Neural cell (in vitro differentiated cells): Measurements from ENCODE around the gene FAM184A. TPM values are rescaled to one million over a fixed set of nuclear protein-coding genes. Genes with fewer than 3 reads are reported as not detected.

Source experiments
- H2AFZ ChIP-seq: fragments of 200-600, 300-800 bp; sonication (generic), shearing (Covaris generic); 2 replicates; pipeline ENCODE4 v1.6.0; 2014; ENCODE audit warnings: low read depth, mild to moderate bottlenecking, antibody characterized with exemption, low read length, moderate library complexity
- H3F3A ChIP-seq: fragments of 200-600 bp; shearing (Covaris generic); 2 replicates; pipeline ENCODE4 v1.6.1; 2016; ENCODE audit warnings: mild to moderate bottlenecking, moderate library complexity, mixed read lengths, antibody characterized with exemption, low read length; ENCODE audit not compliant: insufficient read depth, poor library complexity, severe bottlenecking
- H3K27ac ChIP-seq: fragments of 200-600, 300-800 bp; sonication (generic), shearing (Covaris generic); 2 replicates; pipeline ENCODE4 v1.5.1; 2014; ENCODE audit warnings: mild to moderate bottlenecking, low read length, moderate library complexity
- H3K27me3 ChIP-seq: fragments of 300-800, 200-600 bp; sonication (generic), shearing (Covaris generic); 2 replicates; pipeline ENCODE4 v1.6.0; 2014; ENCODE audit warnings: mild to moderate bottlenecking, low read depth, low read length, moderate library complexity; ENCODE audit not compliant: insufficient read depth
- H3K36me3 ChIP-seq: fragments of 300-800, 200-600 bp; sonication (generic), shearing (Covaris generic); 2 replicates; pipeline ENCODE4 v1.5.1; 2014; ENCODE audit warnings: mild to moderate bottlenecking, antibody characterized with exemption, low read length, moderate library complexity; ENCODE audit not compliant: insufficient read depth
- H3K4me2 ChIP-seq: fragments of 300-800, 200-600 bp; sonication (generic), shearing (Covaris generic); 2 replicates; pipeline ENCODE4 v1.6.0; 2014; ENCODE audit warnings: mild to moderate bottlenecking, low read length
- H3K4me3 ChIP-seq: fragments of 300-800, 200-600 bp; sonication (generic), shearing (Covaris generic); 2 replicates; pipeline ENCODE4 v1.5.1; 2014; ENCODE audit warnings: mild to moderate bottlenecking, low read length, moderate library complexity
- H3K79me2 ChIP-seq: fragments of 200-600 bp; shearing (Covaris generic); replicated peaks from 2 replicates; pipeline ENCODE4 v1.6.0; 2014; ENCODE audit warnings: mild to moderate bottlenecking, low read length, moderate library complexity; ENCODE audit not compliant: insufficient read depth
- H3K9ac ChIP-seq: fragments of 300-800, 200-600 bp; sonication (generic), shearing (Covaris generic); 2 replicates; pipeline ENCODE4 v1.6.1; 2016; ENCODE audit warnings: mild to moderate bottlenecking, low read length, mixed read lengths
- H3K9me2 ChIP-seq: fragments of 200-600 bp; shearing (Covaris generic); 2 replicates; pipeline ENCODE4 v1.6.1; 2016; ENCODE audit warnings: mild to moderate bottlenecking, low read length, mixed read lengths; ENCODE audit not compliant: insufficient read depth
- H3K9me3 ChIP-seq: fragments of 200-600, 300-800 bp; sonication (generic), shearing (Covaris generic); 2 replicates; pipeline ENCODE4 v1.6.1; 2016; ENCODE audit warnings: mild to moderate bottlenecking, mixed run types, low read length, moderate library complexity, mixed read lengths
- H4K20me1 ChIP-seq: fragments of 200-600 bp; shearing (Covaris generic); 2 replicates; pipeline ENCODE4 v1.6.1; 2016; ENCODE audit warnings: mild to moderate bottlenecking, mixed run types; ENCODE audit not compliant: insufficient read depth
- EP300 ChIP-seq: fragments of 450-650 bp; conservative IDR thresholded peaks from 2 replicates; pipeline ENCODE4 v1.6.1; 2014; ENCODE audit warnings: antibody characterized with exemption, mild to moderate bottlenecking, moderate library complexity; ENCODE audit not compliant: poor library complexity, severe bottlenecking
- EZH2 ChIP-seq: fragments of 200-600, 300-800 bp; shearing (Covaris generic), sonication (generic); IDR thresholded peaks from 2 replicates; pipeline ENCODE4 v1.6.1; 2014; ENCODE audit warnings: antibody characterized with exemption, low read length, borderline replicate concordance, mild to moderate bottlenecking; ENCODE audit not compliant: insufficient read depth, poor library complexity, severe bottlenecking
- MXI1 ChIP-seq: fragments of 450-650 bp; conservative IDR thresholded peaks from 2 replicates; pipeline ENCODE4 v1.6.1; 2014; ENCODE audit warnings: antibody characterized with exemption, mild to moderate bottlenecking; ENCODE audit not compliant: poor library complexity, severe bottlenecking
- POLR2AphosphoS5 ChIP-seq: IDR thresholded peaks from 2 replicates; pipeline ENCODE4 v1.6.1; 2012
- RAD21 ChIP-seq: fragments of 450-650 bp; conservative IDR thresholded peaks from 2 replicates; pipeline ENCODE4 v1.6.1; 2014; ENCODE audit warnings: antibody characterized with exemption, mild to moderate bottlenecking, moderate library complexity
- SMC3 ChIP-seq: fragments of 450-650 bp; conservative IDR thresholded peaks from 2 replicates; pipeline ENCODE4 v1.6.1; 2014; ENCODE audit warnings: antibody characterized with exemption, mild to moderate bottlenecking, moderate library complexity; ENCODE audit not compliant: poor library complexity
- TAF1 ChIP-seq: IDR thresholded peaks from 2 replicates; pipeline ENCODE4 v1.6.1; 2012; ENCODE audit warnings: low read depth
- polyA minus RNA-seq: library from RNA; depleted of rRNA, polyadenylated mRNA; stranded (reverse); fragments of >200 nt; gene quantifications from 2 replicates; pipeline ENCODE4 v1.2.3, GENCODE V29; 2014
- polyA plus RNA-seq: library from polyadenylated mRNA; depleted of rRNA; stranded (reverse); fragments of >200 nt; gene quantifications from 2 replicates; pipeline ENCODE4 v1.2.3, GENCODE V29; 2014
- TF ChIP-seq, protein P1 (sequence below): fragments of 450-650 bp; IDR thresholded peaks from 2 replicates; pipeline ENCODE4 v1.5.1; 2014; ENCODE audit warnings: antibody characterized with exemption, mild to moderate bottlenecking, moderate library complexity; ENCODE audit not compliant: poor library complexity, severe bottlenecking
- TF ChIP-seq, protein P2 (sequence below): IDR thresholded peaks from 2 replicates; pipeline ENCODE4 v1.6.1; 2012; ENCODE audit warnings: borderline replicate concordance

FAM184A gene
- 41.9 and 47.5 TPM in 2 replicates for polyA plus RNA-seq
- 56.5 and 61.8 TPM in 2 replicates for polyA minus RNA-seq

DNA sequence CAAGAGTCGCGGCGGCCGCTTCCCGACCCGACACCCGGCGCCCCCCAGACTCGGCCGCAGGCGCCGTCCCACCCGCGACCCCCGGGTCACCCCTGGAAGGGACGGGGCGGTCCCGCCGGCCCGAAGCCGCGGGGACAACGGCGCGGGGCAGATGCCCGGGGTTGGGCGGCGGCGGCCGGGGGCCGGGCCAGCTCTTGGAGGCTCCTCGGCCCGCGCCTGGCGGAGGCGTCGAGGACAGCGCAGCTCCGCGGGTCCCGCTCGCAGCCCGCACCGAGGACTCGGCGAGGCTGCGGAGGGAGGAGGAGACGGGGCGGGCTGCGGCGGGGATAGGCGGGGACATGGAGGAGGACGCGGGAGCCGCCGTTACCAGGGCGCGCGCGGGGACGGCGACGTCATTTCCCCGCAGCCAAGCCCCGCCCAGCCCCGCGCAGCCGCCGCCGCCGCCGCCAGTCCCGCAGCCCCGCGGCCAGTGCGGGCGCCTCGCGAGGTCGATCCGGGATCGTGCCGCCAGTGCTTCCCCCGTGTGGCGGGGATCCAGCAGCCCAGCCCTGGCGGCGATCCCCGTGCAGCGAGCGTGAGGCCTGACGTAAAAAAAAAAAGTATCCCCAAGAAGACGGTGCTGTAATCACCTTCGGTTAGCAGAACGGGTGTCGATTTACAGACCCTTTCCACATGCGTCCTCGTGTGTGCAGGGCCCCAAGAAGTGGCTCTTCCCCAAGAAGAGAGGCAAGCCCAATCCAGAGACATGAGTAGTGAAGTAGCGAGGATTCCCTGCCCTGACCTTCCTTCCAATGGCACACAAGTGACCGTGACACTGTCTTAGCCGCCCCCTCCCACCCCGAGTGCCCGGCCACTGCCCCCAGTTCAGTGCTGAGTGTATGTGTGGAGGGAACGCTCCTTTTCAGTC lies at the start of gene FAM184A:
FAM184A (minus strand) TSS at position 289 of the 907 bp plus-strand sequence. CDS start 365 bp downstream, outside the sequence.
- no peaks in the 10 kb centered on the region for H3K27me3 ChIP-seq
- peak within 1 kb of the TSS; percentile 45 for H3K27ac ChIP-seq
- no peaks in the 10 kb centered on the region for H3F3A ChIP-seq
- peaks cover 3% of the 10 kb centered on the region for H3K9me3 ChIP-seq
- H3K79me2 ChIP-seq, result no peaks in the 10 kb centered on the region
- H4K20me1 ChIP-seq, result no peaks in the 10 kb centered on the region
- H3K9ac ChIP-seq, result peak within 1 kb of the TSS; percentile 70
- H3K9me2 ChIP-seq, result no peaks in the 10 kb centered on the region
- H2AFZ ChIP-seq, result peak within 1 kb of the TSS; percentile 58
- no peaks in the 10 kb centered on the region for H3K36me3 ChIP-seq
- H3K4me2 ChIP-seq, result peak within 1 kb of the TSS; percentile 90
- TF ChIP-seq EP300, result peak; percentile 25
- TF ChIP-seq, protein P1, sequence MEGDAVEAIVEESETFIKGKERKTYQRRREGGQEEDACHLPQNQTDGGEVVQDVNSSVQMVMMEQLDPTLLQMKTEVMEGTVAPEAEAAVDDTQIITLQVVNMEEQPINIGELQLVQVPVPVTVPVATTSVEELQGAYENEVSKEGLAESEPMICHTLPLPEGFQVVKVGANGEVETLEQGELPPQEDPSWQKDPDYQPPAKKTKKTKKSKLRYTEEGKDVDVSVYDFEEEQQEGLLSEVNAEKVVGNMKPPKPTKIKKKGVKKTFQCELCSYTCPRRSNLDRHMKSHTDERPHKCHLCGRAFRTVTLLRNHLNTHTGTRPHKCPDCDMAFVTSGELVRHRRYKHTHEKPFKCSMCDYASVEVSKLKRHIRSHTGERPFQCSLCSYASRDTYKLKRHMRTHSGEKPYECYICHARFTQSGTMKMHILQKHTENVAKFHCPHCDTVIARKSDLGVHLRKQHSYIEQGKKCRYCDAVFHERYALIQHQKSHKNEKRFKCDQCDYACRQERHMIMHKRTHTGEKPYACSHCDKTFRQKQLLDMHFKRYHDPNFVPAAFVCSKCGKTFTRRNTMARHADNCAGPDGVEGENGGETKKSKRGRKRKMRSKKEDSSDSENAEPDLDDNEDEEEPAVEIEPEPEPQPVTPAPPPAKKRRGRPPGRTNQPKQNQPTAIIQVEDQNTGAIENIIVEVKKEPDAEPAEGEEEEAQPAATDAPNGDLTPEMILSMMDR, result peak; percentile 84
- TF ChIP-seq RAD21, result peak; percentile 61
- no peak for TF ChIP-seq TAF1
- no peak for TF ChIP-seq EZH2
- TF ChIP-seq SMC3, result peak; percentile 70
- TF ChIP-seq MXI1, result peak; percentile 81
- peak; percentile 63 for TF ChIP-seq POLR2AphosphoS5
- peak within 1 kb of the TSS; percentile 85 for H3K4me3 ChIP-seq

DNA sequence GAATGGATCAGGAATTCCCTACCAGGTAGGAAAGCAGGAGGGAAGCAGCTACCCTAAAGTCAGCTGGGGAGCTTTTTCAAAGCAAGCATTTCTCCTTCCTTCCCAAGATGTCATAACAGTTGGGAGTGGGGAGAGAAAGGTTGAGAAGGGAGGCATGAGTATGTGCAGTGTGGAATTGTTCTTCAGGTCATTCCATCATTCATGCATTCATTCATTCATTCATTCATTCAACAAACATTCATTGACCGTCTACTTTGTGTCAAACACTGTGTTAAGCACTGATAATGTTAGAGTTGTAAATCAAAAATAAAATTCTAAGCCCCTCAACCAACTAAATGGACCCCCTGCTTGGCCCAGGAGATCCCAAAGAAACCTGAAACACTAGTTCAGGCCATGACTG lies 49.2 kb upstream of the FAM184A start:
- Histone ChIP-seq H3K9me3 (no peaks in the 10 kb centered on the region), H3K9ac (no peak overlapping the region), H3K4me2 (no peak overlapping the region), H3K36me3 (no peaks in the 10 kb centered on the region), H4K20me1 (no peaks in the 10 kb centered on the region), H3F3A (no peaks in the 10 kb centered on the region), H3K79me2 (no peaks in the 10 kb centered on the region), H3K4me3 (no peak overlapping the region), H2AFZ (no peak overlapping the region), H3K9me2 (no peaks in the 10 kb centered on the region), H3K27ac (no peak overlapping the region), H3K27me3 (no peaks in the 10 kb centered on the region)
- TF ChIP-seq POLR2AphosphoS5, result no peak
- no peak for TF ChIP-seq TAF1
- TF ChIP-seq MXI1, result no peak
- no peak for TF ChIP-seq RAD21
- TF ChIP-seq, protein P1, result no peak
- no peak for TF ChIP-seq EZH2
- no peak for TF ChIP-seq EP300
- TF ChIP-seq, protein P2, sequence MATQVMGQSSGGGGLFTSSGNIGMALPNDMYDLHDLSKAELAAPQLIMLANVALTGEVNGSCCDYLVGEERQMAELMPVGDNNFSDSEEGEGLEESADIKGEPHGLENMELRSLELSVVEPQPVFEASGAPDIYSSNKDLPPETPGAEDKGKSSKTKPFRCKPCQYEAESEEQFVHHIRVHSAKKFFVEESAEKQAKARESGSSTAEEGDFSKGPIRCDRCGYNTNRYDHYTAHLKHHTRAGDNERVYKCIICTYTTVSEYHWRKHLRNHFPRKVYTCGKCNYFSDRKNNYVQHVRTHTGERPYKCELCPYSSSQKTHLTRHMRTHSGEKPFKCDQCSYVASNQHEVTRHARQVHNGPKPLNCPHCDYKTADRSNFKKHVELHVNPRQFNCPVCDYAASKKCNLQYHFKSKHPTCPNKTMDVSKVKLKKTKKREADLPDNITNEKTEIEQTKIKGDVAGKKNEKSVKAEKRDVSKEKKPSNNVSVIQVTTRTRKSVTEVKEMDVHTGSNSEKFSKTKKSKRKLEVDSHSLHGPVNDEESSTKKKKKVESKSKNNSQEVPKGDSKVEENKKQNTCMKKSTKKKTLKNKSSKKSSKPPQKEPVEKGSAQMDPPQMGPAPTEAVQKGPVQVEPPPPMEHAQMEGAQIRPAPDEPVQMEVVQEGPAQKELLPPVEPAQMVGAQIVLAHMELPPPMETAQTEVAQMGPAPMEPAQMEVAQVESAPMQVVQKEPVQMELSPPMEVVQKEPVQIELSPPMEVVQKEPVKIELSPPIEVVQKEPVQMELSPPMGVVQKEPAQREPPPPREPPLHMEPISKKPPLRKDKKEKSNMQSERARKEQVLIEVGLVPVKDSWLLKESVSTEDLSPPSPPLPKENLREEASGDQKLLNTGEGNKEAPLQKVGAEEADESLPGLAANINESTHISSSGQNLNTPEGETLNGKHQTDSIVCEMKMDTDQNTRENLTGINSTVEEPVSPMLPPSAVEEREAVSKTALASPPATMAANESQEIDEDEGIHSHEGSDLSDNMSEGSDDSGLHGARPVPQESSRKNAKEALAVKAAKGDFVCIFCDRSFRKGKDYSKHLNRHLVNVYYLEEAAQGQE, result no peak
- TF ChIP-seq SMC3, result no peak
